Body of pancreas (tissue), 4 donors: ENCODE measurements around the gene SCMH1.

ENCODE experiments used
- POLR2A ChIP-seq, 3 donors: fragments of 450-650 bp; IDR thresholded peaks; one replicate each; pipeline ENCODE4 v1.6.1; 2016; ENCODE audit warnings: antibody characterized with exemption in 3 of 3, mild to moderate bottlenecking in 2 of 3
- TF ChIP-seq, protein P1 (sequence below), 7 experiments: fragments of 450-650 bp in 4 of 7; fragments of 200-600 bp in 3 of 7; sonication (generic) in 3 of 7; IDR thresholded peaks; one replicate each; pipeline ENCODE4 v1.5.1; 2016 to 2019; ENCODE audit warnings: antibody characterized with exemption in 7 of 7

DNA sequence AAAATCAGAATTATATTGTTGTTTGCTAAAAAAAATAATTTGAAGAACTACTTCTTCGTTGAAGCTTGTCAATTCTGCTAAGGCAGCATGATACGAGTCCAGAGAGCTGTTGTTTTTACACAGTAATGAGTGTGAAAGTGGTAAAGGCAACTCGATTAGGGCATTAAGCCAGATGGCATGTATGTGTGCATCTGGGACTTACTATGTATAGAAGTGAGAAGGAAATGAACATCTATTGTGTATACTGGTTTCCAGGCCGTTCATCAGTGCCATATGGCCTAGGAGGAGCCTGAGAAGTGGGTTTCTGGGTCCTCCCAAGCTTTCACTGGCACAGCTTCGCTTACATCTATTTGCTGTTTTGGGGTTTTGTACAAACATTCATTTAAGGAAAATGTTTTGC lies 256.9 kb downstream of the SCMH1 start:
- TF ChIP-seq, protein P1, sequence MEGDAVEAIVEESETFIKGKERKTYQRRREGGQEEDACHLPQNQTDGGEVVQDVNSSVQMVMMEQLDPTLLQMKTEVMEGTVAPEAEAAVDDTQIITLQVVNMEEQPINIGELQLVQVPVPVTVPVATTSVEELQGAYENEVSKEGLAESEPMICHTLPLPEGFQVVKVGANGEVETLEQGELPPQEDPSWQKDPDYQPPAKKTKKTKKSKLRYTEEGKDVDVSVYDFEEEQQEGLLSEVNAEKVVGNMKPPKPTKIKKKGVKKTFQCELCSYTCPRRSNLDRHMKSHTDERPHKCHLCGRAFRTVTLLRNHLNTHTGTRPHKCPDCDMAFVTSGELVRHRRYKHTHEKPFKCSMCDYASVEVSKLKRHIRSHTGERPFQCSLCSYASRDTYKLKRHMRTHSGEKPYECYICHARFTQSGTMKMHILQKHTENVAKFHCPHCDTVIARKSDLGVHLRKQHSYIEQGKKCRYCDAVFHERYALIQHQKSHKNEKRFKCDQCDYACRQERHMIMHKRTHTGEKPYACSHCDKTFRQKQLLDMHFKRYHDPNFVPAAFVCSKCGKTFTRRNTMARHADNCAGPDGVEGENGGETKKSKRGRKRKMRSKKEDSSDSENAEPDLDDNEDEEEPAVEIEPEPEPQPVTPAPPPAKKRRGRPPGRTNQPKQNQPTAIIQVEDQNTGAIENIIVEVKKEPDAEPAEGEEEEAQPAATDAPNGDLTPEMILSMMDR (IDR thresholded peaks at IDR 0.05) = no peak
- no peak for TF ChIP-seq POLR2A (IDR thresholded peaks at IDR 0.05)
